AG04450 (cell line): Measurements from ENCODE around the gene PFKM. TPM values are rescaled to one million over a fixed set of nuclear protein-coding genes. Genes with fewer than 3 reads are reported as not detected.

ENCODE experiments used
- CTCF ChIA-PET: fragments of 300-600, 350-600 bp; formaldehyde crosslinking; extraction: SDS; loops from one replicate; lab custom pipeline; 2022; ENCODE audit warnings: antibody characterized with exemption, inconsistent platforms; lab: Charles Lee
- POLR2A ChIA-PET: fragments of 350-600 bp; formaldehyde crosslinking; extraction: SDS; loops from one replicate; lab custom pipeline; 2021; ENCODE audit warnings: antibody characterized with exemption, inconsistent platforms; lab: Yijun Ruan, JAX
- DNase-seq: peaks from one replicate; pipeline ENCODE4 v3.0.0-alpha.2; 2011; ENCODE audit warnings: low read depth, low spot score
- H3K27ac ChIP-seq: one replicate; pipeline ENCODE4 v1.5.1; 2012; ENCODE audit warnings: low read depth, low read length, control low read depth
- H3K27me3 ChIP-seq: one replicate; pipeline ENCODE4 v1.6.0; 2012; ENCODE audit warnings: low read length; ENCODE audit not compliant: control insufficient read depth, insufficient read depth
- H3K4me3 ChIP-seq: 2 replicates; pipeline ENCODE4 v1.5.1; 2011; ENCODE audit warnings: mild to moderate bottlenecking, low read depth, low read length, control low read depth
- H3K9me3 ChIP-seq: 2 replicates; pipeline ENCODE4 v1.5.1; 2012; ENCODE audit warnings: low read length; ENCODE audit not compliant: control insufficient read depth, insufficient read depth
- polyA plus RNA-seq: library from polyadenylated mRNA; depleted of rRNA; stranded (reverse); fragments of >200 nt; gene quantifications from 2 replicates; pipeline ENCODE4 v1.2.3, GENCODE V29; 2011
- TF ChIP-seq, protein P1 (sequence below): IDR thresholded peaks from 2 replicates; pipeline ENCODE4 v1.5.1; 2011; ENCODE audit warnings: low read depth, low read length, control low read depth, inconsistent platforms

PFKM gene
- polyA plus RNA-seq, 1 experiment = 58.4 TPM

DNA sequence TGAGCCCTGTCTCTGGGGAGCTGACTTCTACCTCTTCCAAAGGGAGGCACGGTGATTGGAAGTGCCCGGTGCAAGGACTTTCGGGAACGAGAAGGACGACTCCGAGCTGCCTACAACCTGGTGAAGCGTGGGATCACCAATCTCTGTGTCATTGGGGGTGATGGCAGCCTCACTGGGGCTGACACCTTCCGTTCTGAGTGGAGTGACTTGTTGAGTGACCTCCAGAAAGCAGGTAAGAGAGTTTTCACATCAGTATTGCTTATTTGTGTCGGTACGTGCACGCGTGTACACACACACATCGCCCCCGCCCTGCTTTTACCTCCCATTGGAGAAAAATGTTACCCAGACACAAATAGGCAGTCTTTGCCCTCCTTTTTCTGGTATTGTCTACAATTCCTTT is 13.7 kb downstream of the PFKM start:
- CTCF ChIA-PET = no interaction called here
- no peak overlapping the region for H3K4me3 ChIP-seq
- TF ChIP-seq, protein P1, sequence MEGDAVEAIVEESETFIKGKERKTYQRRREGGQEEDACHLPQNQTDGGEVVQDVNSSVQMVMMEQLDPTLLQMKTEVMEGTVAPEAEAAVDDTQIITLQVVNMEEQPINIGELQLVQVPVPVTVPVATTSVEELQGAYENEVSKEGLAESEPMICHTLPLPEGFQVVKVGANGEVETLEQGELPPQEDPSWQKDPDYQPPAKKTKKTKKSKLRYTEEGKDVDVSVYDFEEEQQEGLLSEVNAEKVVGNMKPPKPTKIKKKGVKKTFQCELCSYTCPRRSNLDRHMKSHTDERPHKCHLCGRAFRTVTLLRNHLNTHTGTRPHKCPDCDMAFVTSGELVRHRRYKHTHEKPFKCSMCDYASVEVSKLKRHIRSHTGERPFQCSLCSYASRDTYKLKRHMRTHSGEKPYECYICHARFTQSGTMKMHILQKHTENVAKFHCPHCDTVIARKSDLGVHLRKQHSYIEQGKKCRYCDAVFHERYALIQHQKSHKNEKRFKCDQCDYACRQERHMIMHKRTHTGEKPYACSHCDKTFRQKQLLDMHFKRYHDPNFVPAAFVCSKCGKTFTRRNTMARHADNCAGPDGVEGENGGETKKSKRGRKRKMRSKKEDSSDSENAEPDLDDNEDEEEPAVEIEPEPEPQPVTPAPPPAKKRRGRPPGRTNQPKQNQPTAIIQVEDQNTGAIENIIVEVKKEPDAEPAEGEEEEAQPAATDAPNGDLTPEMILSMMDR = no peak
- H3K27me3 ChIP-seq = no peaks in the 10 kb centered on the region
- H3K27ac ChIP-seq = no peak overlapping the region
- no peaks in the 10 kb centered on the region for H3K9me3 ChIP-seq
- POLR2A ChIA-PET = no interaction called here
- no peak for DNase-seq

DNA sequence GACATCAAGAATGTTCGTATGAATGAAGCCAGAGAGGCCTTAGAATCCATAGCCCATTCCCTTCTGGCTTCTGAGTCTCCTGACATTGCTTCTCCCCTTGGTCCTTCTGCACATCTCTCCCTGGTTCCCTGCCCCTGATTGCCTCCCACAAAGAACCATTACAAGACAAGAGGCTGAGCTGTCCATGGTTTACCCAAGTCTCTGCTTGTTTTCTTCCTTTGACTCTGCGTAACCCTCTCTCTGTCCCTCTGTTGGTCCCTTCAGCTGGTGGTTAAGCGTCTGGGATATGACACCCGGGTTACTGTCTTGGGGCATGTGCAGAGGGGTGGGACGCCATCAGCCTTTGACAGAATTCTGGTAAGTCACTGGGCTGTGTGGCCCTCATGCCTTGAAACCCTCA is 15.9 kb downstream of the PFKM start:
- TF ChIP-seq, protein P1 = no peak
- Histone ChIP-seq H3K4me3 (no peak overlapping the region), H3K9me3 (no peaks in the 10 kb centered on the region), H3K27me3 (no peaks in the 10 kb centered on the region), H3K27ac (no peak overlapping the region)
- DNase-seq = no peak
- CTCF ChIA-PET = no interaction called here
- POLR2A ChIA-PET = no interaction called here

DNA sequence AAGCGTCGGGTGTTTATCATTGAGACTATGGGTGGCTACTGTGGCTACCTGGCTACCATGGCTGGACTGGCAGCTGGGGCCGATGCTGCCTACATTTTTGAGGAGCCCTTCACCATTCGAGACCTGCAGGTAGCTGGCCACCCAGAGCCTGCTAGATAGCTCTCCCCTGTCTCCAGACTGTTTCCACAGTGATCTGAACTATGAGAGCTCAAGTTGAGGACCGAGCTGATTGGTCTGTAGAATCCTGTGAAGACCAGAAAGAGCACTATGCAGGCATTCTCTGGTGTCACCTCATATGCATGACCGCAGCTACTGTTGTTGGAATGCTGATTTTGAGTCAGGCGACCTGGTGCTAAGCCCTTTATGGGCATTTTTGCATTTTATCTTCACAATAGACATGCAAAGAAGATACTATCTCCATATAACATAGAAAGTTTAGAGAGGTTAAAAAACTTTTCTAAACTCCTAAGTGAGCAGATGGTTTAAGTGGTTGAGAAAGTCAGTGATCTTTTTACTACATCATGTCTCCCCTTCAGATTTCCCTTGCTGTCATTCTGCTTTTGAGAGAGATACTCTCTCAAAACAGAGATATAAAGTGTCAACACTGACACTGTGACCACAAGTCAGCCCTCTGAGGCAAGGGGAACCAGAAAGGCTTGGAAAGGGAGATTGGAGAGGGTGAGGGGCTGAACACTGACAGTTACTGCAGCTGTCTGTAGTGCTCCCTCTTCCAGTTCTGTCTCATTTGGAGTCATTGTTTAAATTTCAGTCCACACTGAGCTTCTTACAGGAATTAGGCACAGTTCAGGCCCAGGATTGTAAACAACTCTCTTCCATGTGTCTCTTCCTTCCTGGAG is 23.9 kb downstream of the PFKM start:
- Histone ChIP-seq H3K27ac (no peak overlapping the region), H3K27me3 (no peaks in the 10 kb centered on the region), H3K9me3 (no peaks in the 10 kb centered on the region), H3K4me3 (no peak overlapping the region)
- POLR2A ChIA-PET = no interaction called here
- DNase-seq = no peak
- TF ChIP-seq, protein P1 = no peak
- CTCF ChIA-PET = interaction anchor here (2.1 kb wide), 1 partner anchor 22 kb away, joined by 7 read pairs; no protein-coding TSS in a partner anchor

DNA sequence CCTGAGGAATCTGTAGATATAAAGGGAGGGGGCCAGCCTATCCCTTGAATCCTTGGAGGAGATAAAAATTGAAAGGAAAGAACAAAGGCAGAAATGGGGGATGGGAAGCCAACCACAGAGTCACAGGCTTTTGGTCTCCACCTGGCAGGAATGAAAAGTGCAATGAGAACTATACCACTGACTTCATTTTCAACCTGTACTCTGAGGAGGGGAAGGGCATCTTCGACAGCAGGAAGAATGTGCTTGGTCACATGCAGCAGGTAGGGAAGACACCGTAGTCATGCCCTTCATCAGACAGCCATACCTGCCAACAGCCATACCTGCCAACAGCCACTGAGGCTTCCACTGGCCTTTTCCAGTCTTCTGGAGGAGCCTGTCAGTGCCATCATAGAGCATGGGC is 24.7 kb downstream of the PFKM start:
- TF ChIP-seq, protein P1 = no peak
- Histone ChIP-seq H3K4me3 (no peak overlapping the region), H3K27me3 (no peaks in the 10 kb centered on the region), H3K9me3 (no peaks in the 10 kb centered on the region), H3K27ac (no peak overlapping the region)
- ChIA-PET CTCF (interaction anchor here (2.1 to 2.9 kb wide), 2 partner anchors 13 to 21 kb away, joined by 7 to 11 read pairs; partner anchors contain the start of gene ASB8), POLR2A (no interaction called here)
- DNase-seq = no peak

DNA sequence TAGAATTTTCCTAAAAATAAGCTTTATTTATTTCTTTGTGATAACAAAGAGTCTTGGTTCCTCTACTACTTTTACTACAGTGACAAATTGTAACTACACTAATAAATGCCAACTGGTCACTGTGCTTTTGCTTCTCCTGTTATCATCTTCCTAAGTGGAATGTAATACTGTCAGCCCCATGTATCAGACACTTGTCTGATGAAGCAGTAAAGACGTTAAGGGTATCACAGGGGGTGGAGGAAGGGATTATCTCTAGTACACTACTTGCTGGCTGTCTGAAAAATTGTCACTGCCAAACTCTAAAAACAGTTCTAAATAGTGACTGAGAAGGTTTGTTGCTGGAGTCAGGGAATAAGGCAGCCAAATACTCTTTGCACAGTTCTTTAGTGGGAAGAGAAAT is 26.8 kb downstream of the PFKM start:
- Histone ChIP-seq H3K27me3 (no peaks in the 10 kb centered on the region), H3K4me3 (no peak overlapping the region), H3K27ac (no peak overlapping the region), H3K9me3 (no peaks in the 10 kb centered on the region)
- ChIA-PET POLR2A (interaction anchor here (1.3 kb wide), 1 partner anchor 11 kb away, joined by 10 read pairs; no protein-coding TSS in a partner anchor), CTCF (interaction anchor here (0.6 to 2.9 kb wide), 2 partner anchors 11 to 62 kb away, joined by 3 to 11 read pairs; partner anchors contain the start of gene ASB8)
- no peak for DNase-seq
- TF ChIP-seq, protein P1 = no peak
